OCI-LY1 (cell line): ENCODE measurements around the gene MYOM1.

Experiments
- H2AFZ ChIP-seq: fragments of 200-600 bp; sonication (generic), shearing (Covaris generic); 2 replicates; pipeline ENCODE4 v1.6.0; 2014; ENCODE audit warnings: antibody characterized with exemption, mild to moderate bottlenecking, low read length
- H3F3A ChIP-seq: fragments of 200-600 bp; sonication (generic), shearing (Covaris generic); 2 replicates; pipeline ENCODE4 v1.6.0; 2014; ENCODE audit warnings: mild to moderate bottlenecking, antibody characterized with exemption, low read length, moderate library complexity; ENCODE audit not compliant: insufficient read depth
- H3K27ac ChIP-seq: fragments of 200-600 bp; sonication (generic); 2 replicates; pipeline ENCODE4 v1.5.1; 2014; ENCODE audit warnings: low read length, mixed run types, mild to moderate bottlenecking, low read depth; ENCODE audit not compliant: poor library complexity, severe bottlenecking
- H3K27me3 ChIP-seq: fragments of 200-600 bp; sonication (generic); 2 replicates; pipeline ENCODE4 v1.6.0; 2014; ENCODE audit warnings: antibody characterized with exemption, mild to moderate bottlenecking, low read length, moderate library complexity; ENCODE audit not compliant: insufficient read depth
- H3K36me3 ChIP-seq: fragments of 200-600 bp; sonication (generic); 2 replicates; pipeline ENCODE4 v1.6.1; 2014; ENCODE audit warnings: mild to moderate bottlenecking, antibody characterized with exemption, low read length, moderate library complexity, mixed read lengths; ENCODE audit not compliant: insufficient read depth
- H3K4me1 ChIP-seq: fragments of 200-600 bp; sonication (generic); 2 replicates; pipeline ENCODE4 v1.5.1; 2014; ENCODE audit warnings: mild to moderate bottlenecking, low read length, moderate library complexity; ENCODE audit not compliant: insufficient read depth, severe bottlenecking
- H3K4me2 ChIP-seq: fragments of 200-600 bp; sonication (generic), shearing (Covaris generic); 2 replicates; pipeline ENCODE4 v1.6.1; 2014; ENCODE audit warnings: low read length
- H3K4me3 ChIP-seq: fragments of 200-600 bp; sonication (generic); 2 replicates; pipeline ENCODE4 v1.5.1; 2014; ENCODE audit warnings: low read length, low read depth, mild to moderate bottlenecking, mixed read lengths; ENCODE audit not compliant: poor library complexity, severe bottlenecking
- H3K79me2 ChIP-seq: fragments of 200-600 bp; shearing (Covaris generic); 2 replicates; pipeline ENCODE4 v1.6.1; 2016; ENCODE audit warnings: mixed run types, low read length, mixed read lengths; ENCODE audit not compliant: insufficient read depth
- H3K9ac ChIP-seq: fragments of 200-600 bp; sonication (generic), shearing (Covaris generic); 2 replicates; pipeline ENCODE4 v1.6.1; 2014; ENCODE audit warnings: mild to moderate bottlenecking, low read length, mixed read lengths
- H3K9me2 ChIP-seq: fragments of 200-600 bp; sonication (generic), shearing (Covaris generic); 2 replicates; pipeline ENCODE4 v1.6.1; 2014; ENCODE audit warnings: low read depth, mild to moderate bottlenecking, low read length, mixed read lengths
- H3K9me3 ChIP-seq: fragments of 200-600 bp; shearing (Covaris generic); 2 replicates; pipeline ENCODE4 v1.6.1; 2014; ENCODE audit warnings: low read length, mixed read lengths
- H4K20me1 ChIP-seq: fragments of 200-600 bp; sonication (generic), shearing (Covaris generic); 2 replicates; pipeline ENCODE4 v1.6.0; 2016; ENCODE audit warnings: mild to moderate bottlenecking, low read length; ENCODE audit not compliant: insufficient read depth
- CTCF ChIP-seq: fragments of 200-600 bp; sonication (generic), shearing (Covaris generic); IDR thresholded peaks from 2 replicates; pipeline ENCODE4 v1.5.1; 2017; ENCODE audit warnings: mild to moderate bottlenecking, antibody characterized with exemption, low read length, moderate library complexity, mixed read lengths
- EZH2 ChIP-seq: fragments of 200-600 bp; sonication (generic), shearing (Covaris generic); IDR thresholded peaks from 2 replicates; pipeline ENCODE4 v1.8.0; 2017; ENCODE audit warnings: borderline replicate concordance, mixed run types, mild to moderate bottlenecking, antibody characterized with exemption, low read length, moderate library complexity, mixed read lengths

MYOM1 gene

GRCh38 chr18:3111523-3112240 lies 108.1 kb downstream of the MYOM1 start:
- H3F3A ChIP-seq = no peaks in the 10 kb centered on the region
- no peaks in the 10 kb centered on the region for H3K27me3 ChIP-seq
- no peak overlapping the region for H3K4me2 ChIP-seq
- H3K9ac ChIP-seq = no peak overlapping the region
- no peak for TF ChIP-seq EZH2
- no peak for TF ChIP-seq CTCF
- no peak overlapping the region for H3K27ac ChIP-seq
- H3K36me3 ChIP-seq = no peaks in the 10 kb centered on the region
- no peaks in the 10 kb centered on the region for H3K9me3 ChIP-seq
- no peaks in the 10 kb centered on the region for H3K9me2 ChIP-seq
- H3K4me3 ChIP-seq = no peak overlapping the region
- no peaks in the 10 kb centered on the region for H3K79me2 ChIP-seq
- no peaks in the 10 kb centered on the region for H4K20me1 ChIP-seq
- no peak overlapping the region for H2AFZ ChIP-seq
- H3K4me1 ChIP-seq = peaks cover 3% of the 10 kb centered on the region

GRCh38 chr18:3110034-3110752 lies 109.6 kb downstream of the MYOM1 start:
- no peak overlapping the region for H3K4me2 ChIP-seq
- no peaks in the 10 kb centered on the region for H4K20me1 ChIP-seq
- H3K4me1 ChIP-seq = no peaks in the 10 kb centered on the region
- no peaks in the 10 kb centered on the region for H3K27me3 ChIP-seq
- no peaks in the 10 kb centered on the region for H3F3A ChIP-seq
- no peaks in the 10 kb centered on the region for H3K79me2 ChIP-seq
- TF ChIP-seq EZH2 (no peak), CTCF (no peak)
- no peak overlapping the region for H3K27ac ChIP-seq
- H2AFZ ChIP-seq = no peak overlapping the region
- H3K36me3 ChIP-seq = no peaks in the 10 kb centered on the region
- H3K9ac ChIP-seq = no peak overlapping the region
- H3K9me2 ChIP-seq = no peaks in the 10 kb centered on the region
- no peak overlapping the region for H3K4me3 ChIP-seq
- H3K9me3 ChIP-seq = no peaks in the 10 kb centered on the region

- Histone ChIP-seq H3K36me3 (no peaks in the 10 kb centered on the region), H3K4me3 (no peak overlapping the region), H2AFZ (no peak overlapping the region), H3K9ac (no peak overlapping the region), H3K9me2 (no peaks in the 10 kb centered on the region), H4K20me1 (no peaks in the 10 kb centered on the region), H3F3A (no peaks in the 10 kb centered on the region), H3K27me3 (no peaks in the 10 kb centered on the region), H3K4me2 (no peak overlapping the region), H3K27ac (no peak overlapping the region), H3K79me2 (no peaks in the 10 kb centered on the region), H3K4me1 (no peaks in the 10 kb centered on the region), H3K9me3 (no peaks in the 10 kb centered on the region)
- TF ChIP-seq CTCF = no peak
- no peak for TF ChIP-seq EZH2
These were observed 112.0 kb downstream of the MYOM1 start for GRCh38 chr18:3107740-3108151.
